Activated T-helper 1 cell treated with anti-CD3 and anti-CD28 coated beads, Interleukin-12 subunit alpha, Interleukin-12 subunit beta, Interleukin-2, Interleukin-4 antibody, amounts not matched to agents 30 ng/mL and 10 ng/mL and 1 ng/mL, durations not matched to agents 14 hours and 24 hours and 36 hours (primary cell): ENCODE data around the gene EXTL2. TPM values are rescaled to one million over a fixed set of nuclear protein-coding genes. Genes with fewer than 3 reads are reported as not detected.
"Not testable (repeated sequence)": the region's sequence is repeated elsewhere in the genome, so short reads cannot be mapped to it uniquely, and the experiment has no call there.

Experiments
- DNase-seq: peaks from one replicate; pipeline ENCODE4 v3.0.0; 2021; ENCODE audit warnings: low spot score
- H3K27ac Mint-ChIP-seq: one replicate; pipeline ENCODE4 v1.8.0; 2021; ENCODE audit warnings: mild to moderate bottlenecking, mixed read lengths
- H3K27me3 Mint-ChIP-seq: one replicate; pipeline ENCODE4 v1.8.0; 2022; ENCODE audit warnings: mild to moderate bottlenecking, moderate library complexity, mixed read lengths; ENCODE audit not compliant: insufficient read depth
- H3K36me3 Mint-ChIP-seq: one replicate; pipeline ENCODE4 v1.8.0; 2021; ENCODE audit warnings: low read depth, mixed read lengths
- H3K4me1 Mint-ChIP-seq: one replicate; pipeline ENCODE4 v1.8.0; 2021; ENCODE audit warnings: low read depth, mixed read lengths
- H3K4me3 Mint-ChIP-seq: one replicate; pipeline ENCODE4 v1.8.0; 2021; ENCODE audit warnings: mild to moderate bottlenecking, moderate library complexity, mixed read lengths
- H3K9me3 Mint-ChIP-seq: one replicate; pipeline ENCODE4 v1.8.0; 2021; ENCODE audit warnings: mixed read lengths
- intact Hi-C: fragments of 100-400 bp; cut with micrococcal nuclease; formaldehyde crosslinking; loops from one replicate; pipeline ENCODE4 v1.15.1; 2024
- total RNA-seq: library from RNA; stranded (reverse); gene quantifications from 2 replicates; pipeline ENCODE4 v1.2.3, GENCODE V29; 2022

EXTL2 gene
- total RNA-seq, 1 donor from 2014 or later: 2.6 TPM

DNA sequence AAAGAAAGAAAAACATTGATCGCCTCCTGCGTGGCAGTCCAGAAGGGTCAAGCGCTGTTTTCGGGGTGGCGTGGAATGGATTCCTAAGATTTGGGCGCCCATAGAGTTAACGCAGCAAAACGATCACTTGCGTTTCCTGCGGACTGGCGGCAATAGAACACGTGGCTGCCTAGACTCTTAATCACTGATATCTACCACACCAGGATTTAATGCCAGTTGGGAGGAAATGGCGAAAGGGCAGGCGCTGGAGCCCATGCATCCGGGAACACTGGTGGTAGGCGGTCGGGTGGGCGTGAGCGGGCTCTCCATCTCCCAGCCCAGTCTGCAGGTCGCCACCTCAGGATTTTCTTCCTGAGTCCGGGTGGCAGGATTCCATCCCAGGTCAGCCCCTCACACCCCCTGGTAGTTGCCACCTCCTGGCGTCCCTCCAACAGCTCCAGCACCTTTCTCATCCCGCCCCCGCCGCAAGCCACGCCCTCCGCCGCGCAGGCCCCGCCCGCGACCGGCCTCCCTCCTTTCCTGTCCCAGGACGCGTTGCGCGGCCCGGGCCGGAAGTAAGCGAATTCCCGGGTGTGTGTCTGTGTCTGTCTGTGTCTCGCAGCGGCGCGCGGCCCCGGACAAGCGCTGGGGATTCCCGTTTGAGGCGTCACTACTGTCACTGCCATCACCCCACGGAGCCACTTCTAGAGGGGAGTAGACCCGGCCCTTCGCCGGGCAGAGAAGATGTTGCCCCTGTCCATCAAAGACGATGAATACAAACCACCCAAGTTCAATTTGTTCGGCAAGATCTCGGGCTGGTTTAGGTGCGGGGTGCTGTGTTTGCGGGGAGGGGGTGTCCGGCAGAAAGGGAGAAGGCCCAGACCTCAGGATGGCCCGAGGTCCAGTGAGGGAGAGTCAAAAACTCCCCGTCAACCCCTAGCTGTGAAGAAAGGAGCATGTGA lies 1.2 kb upstream of the EXTL2 start, which contains the start of gene SLC30A7:
SLC30A7 (plus strand) TSS at position 551 of the 941 bp plus-strand sequence; CDS start at position 724, 173 bp downstream.
- H3K27me3 Mint-ChIP-seq: no peaks in the 10 kb centered on the region
- peaks cover 64% of the 10 kb centered on the region for H3K4me1 Mint-ChIP-seq
- peaks cover 34% of the 10 kb centered on the region for H3K36me3 Mint-ChIP-seq
- peak within 1 kb of the TSS; percentile 96 for H3K27ac Mint-ChIP-seq
- peaks cover 6% of the 10 kb centered on the region for H3K9me3 Mint-ChIP-seq
- intact Hi-C loops: loop anchor here (1.0 to 10.0 kb wide), 12 partner anchors 25 to 921 kb away; partner anchors contain the start of genes DBT, DPH5 and TRMT13
- DNase-seq: peak; percentile 95
- peak within 1 kb of the TSS; percentile 93 for H3K4me3 Mint-ChIP-seq

DNA sequence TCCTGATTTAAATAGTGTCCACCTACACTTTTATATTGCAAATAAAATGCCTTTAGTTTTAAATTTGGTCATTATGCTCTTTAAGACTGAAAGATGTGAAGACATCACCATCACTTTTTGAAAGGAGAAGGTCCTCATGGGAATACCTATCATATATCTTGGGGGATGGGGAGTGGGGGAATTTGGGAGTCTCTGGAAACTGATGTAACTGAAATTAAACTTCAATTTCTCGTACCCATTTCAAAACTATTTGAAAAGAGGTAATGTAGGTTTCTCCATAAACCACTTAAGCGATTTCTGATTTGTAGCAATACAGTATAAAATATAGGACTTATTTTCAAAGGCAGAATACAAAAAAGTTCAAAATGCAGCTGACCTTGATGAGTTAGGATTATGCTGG lies 924 bp downstream of the EXTL2 start:
- H3K9me3 Mint-ChIP-seq: peaks cover 25% of the 10 kb centered on the region

DNA sequence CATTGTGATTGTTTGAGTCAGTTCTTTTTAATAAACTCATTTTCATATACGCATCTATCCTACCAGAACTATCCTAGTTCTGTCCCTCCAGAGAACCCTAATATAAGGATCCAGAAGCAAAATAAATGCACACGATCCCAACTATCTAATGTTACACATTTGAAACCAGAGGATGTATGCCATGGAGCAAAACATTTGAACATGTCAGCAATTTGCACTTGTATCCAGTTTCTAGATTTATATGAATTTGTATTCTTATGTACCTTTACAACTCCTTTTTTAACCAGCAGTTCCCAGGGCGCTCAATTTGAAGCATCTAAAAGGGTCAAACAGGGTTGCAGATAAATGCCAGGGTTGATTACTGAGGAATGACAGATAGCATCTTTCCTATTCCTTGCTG lies 2.1 kb downstream of the EXTL2 start:
- Mint-ChIP-seq H3K4me1 (peaks cover 37% of the 10 kb centered on the region), H3K9me3 (peaks cover 33% of the 10 kb centered on the region), H3K27me3 (no peaks in the 10 kb centered on the region), H3K27ac (no peak overlapping the region), H3K4me3 (no peak overlapping the region), H3K36me3 (peaks cover 22% of the 10 kb centered on the region)
- intact Hi-C loops: loop anchor here (10.0 kb wide), 1 partner anchor 918 kb away; no protein-coding TSS in a partner anchor
- DNase-seq: no peak

More for the DNA sequence above, 924 bp downstream of the EXTL2 start:
- Mint-ChIP-seq H3K27ac (no peak overlapping the region), H3K36me3 (peaks cover 24% of the 10 kb centered on the region), H3K4me3 (peak overlapping the region; percentile 61), H3K4me1 (peaks cover 49% of the 10 kb centered on the region), H3K27me3 (no peaks in the 10 kb centered on the region)
- DNase-seq: no peak
- intact Hi-C loops: loop anchor here (2.0 to 10.0 kb wide), 2 partner anchors 855 to 919 kb away; a partner anchor contains a TSS

DNA sequence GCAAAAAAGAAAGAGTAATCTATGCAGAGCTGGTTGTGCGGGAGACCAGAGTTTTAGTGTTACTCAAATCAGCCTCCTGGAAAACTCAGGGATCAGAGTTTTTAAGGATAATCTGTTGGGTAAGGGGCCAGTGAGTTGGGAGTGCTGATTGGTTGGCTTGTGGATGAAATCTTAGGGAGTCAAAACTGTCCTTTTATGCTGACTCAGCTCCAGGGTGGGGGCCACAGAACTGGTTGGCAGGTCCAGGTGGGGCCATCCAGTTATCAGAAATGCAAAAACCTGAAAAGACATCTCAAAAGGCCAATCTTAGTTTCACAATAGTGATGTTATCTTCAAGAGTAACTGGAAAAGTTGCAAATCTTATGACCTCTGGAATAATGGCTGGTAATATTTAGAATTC lies 3.3 kb downstream of the EXTL2 start:
- Mint-ChIP-seq H3K27me3 (no peaks in the 10 kb centered on the region), H3K4me3 (no peak overlapping the region), H3K4me1 (peaks cover 27% of the 10 kb centered on the region), H3K9me3 (peaks cover 33% of the 10 kb centered on the region), H3K27ac (no peak overlapping the region), H3K36me3 (peaks cover 20% of the 10 kb centered on the region)
- no peak for DNase-seq
- intact Hi-C loops: loop anchor here (10.0 kb wide), 1 partner anchor 917 kb away; no protein-coding TSS in a partner anchor

DNA sequence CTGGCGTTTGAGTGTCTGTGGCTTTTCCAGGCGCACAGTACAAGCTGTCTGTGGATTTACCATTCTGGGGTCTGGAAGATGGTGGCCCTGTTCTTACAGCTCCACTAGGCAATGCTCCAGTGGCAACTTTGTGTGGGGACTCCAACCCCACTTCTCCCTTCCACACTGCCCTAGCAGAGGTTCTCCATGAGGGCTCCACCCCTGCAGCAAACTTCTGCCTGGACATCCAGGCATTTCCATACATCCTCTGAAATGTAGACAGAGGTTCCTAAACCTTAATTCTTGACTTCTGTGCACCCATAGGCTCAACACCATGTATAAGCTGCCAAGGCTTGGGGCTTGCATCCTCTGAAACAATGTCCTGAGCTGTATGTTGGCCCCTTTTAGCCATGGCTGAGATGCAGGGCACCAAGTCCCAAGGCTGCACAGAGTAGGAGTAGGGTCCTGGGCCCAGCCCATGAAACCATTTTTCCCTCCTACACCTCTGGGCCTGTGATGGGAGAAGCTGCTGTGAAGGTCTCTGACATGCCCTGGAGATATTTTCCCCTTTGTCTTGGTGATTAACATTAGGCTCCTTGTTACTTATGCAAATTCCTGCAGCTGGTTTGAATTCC lies 4.7 kb downstream of the EXTL2 start:
- H3K9me3 Mint-ChIP-seq: peaks cover 33% of the 10 kb centered on the region
- H3K27ac Mint-ChIP-seq, H3K27me3 Mint-ChIP-seq, DNase-seq, H3K4me3 Mint-ChIP-seq: not testable (repeated sequence)
- H3K4me1 Mint-ChIP-seq: peaks cover 21% of the 10 kb centered on the region
- H3K36me3 Mint-ChIP-seq: peaks cover 17% of the 10 kb centered on the region
- intact Hi-C loops: loop anchor here (10.0 kb wide), 1 partner anchor 915 kb away; no protein-coding TSS in a partner anchor

DNA sequence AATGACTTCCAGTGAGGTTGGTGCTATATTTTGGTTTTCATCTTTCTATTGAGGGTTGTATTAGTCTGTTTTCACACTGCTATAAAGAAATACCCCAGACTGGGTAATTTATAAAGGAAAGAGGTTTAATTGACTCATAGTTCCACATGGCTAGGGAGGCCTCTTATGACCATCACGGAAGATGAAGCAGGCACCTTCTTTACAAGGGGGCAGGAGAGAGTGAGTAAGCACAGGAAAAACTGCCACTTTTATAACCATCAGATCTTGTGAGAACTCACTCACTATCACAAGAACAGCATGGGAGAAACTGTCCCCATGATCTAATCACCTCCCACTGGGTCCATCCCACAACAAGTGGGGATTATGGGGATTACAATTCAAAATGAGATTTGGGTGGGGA lies 5.6 kb downstream of the EXTL2 start:
- H3K4me3 Mint-ChIP-seq, DNase-seq, H3K27me3 Mint-ChIP-seq, intact Hi-C loops, H3K27ac Mint-ChIP-seq: not testable (repeated sequence)
- peaks cover 33% of the 10 kb centered on the region for H3K9me3 Mint-ChIP-seq
- peaks cover 13% of the 10 kb centered on the region for H3K4me1 Mint-ChIP-seq
- H3K36me3 Mint-ChIP-seq: peaks cover 15% of the 10 kb centered on the region

DNA sequence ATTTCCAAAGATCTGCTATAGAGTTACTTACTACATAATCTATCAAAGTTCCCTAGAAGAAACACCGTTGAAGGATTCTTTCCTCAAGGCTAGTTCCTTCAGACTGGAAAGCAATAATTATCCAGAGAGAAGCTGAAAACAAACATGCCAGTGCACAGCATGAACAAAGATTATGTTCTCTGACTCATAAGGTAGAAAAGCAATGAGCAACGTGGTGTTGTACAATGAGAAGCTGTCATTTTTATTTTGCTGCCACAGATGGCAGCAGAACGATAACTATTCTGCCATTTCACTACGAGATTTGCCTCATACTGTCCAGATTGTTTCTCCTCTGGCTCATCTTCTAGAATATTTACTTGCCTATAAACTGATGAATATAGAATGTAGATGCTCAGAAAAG lies 10.7 kb downstream of the EXTL2 start:
- peaks cover 5% of the 10 kb centered on the region for H3K36me3 Mint-ChIP-seq
- DNase-seq: no peak
- H3K4me3 Mint-ChIP-seq: no peak overlapping the region
- H3K9me3 Mint-ChIP-seq: peaks cover 10% of the 10 kb centered on the region
- intact Hi-C loops: no loop called here
- peaks cover 3% of the 10 kb centered on the region for H3K27me3 Mint-ChIP-seq
- H3K4me1 Mint-ChIP-seq: no peaks in the 10 kb centered on the region
- no peak overlapping the region for H3K27ac Mint-ChIP-seq

DNA sequence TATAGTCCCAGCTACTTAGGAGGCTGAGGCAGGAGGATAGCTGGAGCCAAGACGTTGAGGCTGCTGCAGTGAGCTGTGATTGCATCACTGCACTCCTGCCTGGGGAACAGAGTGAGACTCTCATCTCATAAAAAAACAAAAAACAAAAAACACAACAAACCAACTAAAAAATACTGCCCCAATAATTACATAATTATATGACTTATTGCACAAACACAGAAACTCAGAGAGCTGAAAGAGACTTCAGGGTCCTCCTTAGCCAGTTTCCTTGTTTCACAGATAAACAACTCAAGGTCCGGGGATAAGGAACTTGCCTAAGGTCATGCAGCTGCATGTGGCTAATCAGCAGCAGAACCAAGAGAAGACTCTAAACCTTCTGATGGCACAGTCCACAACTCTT lies 11.9 kb downstream of the EXTL2 start:
- DNase-seq: no peak
- no peaks in the 10 kb centered on the region for H3K9me3 Mint-ChIP-seq
- no peak overlapping the region for H3K27ac Mint-ChIP-seq
- intact Hi-C loops: no loop called here
- no peaks in the 10 kb centered on the region for H3K4me1 Mint-ChIP-seq
- H3K4me3 Mint-ChIP-seq: no peak overlapping the region
- H3K36me3 Mint-ChIP-seq: no peaks in the 10 kb centered on the region
- H3K27me3 Mint-ChIP-seq: peaks cover 3% of the 10 kb centered on the region

DNA sequence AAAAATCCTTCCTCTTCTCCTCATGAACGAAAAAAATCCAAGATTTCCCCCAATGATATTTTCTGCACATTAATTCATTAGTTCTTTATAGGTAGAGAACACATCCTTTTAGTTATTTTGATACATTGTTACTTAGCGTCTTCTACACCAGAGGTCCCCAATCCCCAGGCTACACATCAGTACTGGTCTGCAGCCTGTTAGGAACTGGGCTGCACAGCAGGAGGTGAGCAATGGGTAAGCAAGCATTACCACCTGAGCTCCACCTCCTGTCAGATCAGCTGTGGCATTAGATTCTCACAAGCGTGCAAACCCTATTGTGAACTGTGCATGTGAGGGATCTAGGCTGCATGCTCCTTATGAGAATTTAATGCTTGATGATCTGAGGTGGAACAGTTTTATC lies 13.0 kb downstream of the EXTL2 start:
- intact Hi-C loops: no loop called here
- Mint-ChIP-seq H3K9me3 (no peaks in the 10 kb centered on the region), H3K4me1 (no peaks in the 10 kb centered on the region), H3K36me3 (no peaks in the 10 kb centered on the region), H3K4me3 (no peak overlapping the region), H3K27ac (no peak overlapping the region), H3K27me3 (peaks cover 3% of the 10 kb centered on the region)
- DNase-seq: no peak

DNA sequence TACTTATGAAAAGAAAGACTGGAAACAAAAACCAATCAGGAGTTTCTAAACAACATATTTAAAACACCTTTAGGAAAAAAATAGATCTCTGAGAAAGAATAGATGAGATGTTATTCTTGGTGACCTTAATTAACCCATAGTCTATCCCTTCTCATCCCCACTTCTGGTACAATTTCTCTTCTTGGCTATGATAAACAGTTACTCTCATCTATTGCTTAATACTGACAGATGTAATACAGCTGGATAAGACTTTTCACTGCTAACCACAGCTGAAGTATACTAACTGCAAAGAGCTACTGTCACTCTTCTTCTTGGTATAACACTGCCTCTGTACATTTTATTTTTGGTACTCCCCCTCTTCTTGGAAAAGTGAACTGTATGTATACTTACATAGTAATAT lies 15.2 kb downstream of the EXTL2 start:
- intact Hi-C loops: no loop called here
- DNase-seq: no peak
- no peaks in the 10 kb centered on the region for H3K9me3 Mint-ChIP-seq
- no peak overlapping the region for H3K4me3 Mint-ChIP-seq
- H3K36me3 Mint-ChIP-seq: no peaks in the 10 kb centered on the region
- H3K4me1 Mint-ChIP-seq: no peaks in the 10 kb centered on the region
- peaks cover 7% of the 10 kb centered on the region for H3K27me3 Mint-ChIP-seq
- H3K27ac Mint-ChIP-seq: no peak overlapping the region

DNA sequence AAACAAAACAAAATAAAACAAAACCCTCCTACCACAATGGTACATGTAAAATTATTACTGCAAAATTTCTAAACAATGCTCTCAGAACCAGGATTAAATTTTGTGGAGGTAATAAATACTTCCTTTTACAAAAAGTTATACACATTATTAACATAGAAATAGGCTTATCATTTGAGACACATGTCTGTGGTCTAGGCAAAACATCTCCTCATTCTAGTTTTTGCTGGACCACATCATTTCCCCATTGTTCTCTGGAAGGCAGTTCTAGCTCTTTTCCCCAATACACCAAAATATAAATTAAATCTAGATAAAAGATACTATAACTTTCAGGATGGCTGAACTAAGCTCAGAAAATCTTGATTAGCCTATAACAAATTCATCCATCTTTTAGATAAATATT lies 18.4 kb downstream of the EXTL2 start:
- intact Hi-C loops: no loop called here
- H3K36me3 Mint-ChIP-seq: no peaks in the 10 kb centered on the region

DNA sequence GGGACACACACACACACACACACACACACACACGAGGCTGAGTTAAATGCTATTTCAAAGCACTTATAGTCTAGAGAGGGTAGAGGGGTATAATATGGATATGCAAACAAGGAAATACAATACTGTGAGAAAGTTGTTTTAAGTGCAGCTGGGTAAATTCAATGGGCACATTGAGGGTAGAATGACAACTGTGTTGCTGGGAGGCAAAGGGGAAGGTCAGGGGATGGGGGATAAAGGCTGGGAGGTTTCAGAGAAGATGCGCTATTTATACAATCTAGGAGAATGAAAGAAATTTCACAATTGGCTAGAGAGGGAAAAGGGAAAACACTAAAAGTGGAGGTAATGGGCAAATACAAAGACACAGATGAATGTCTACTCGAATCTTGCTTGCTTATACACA lies 19.4 kb downstream of the EXTL2 start:
- H3K27ac Mint-ChIP-seq: no peak overlapping the region
- no peaks in the 10 kb centered on the region for H3K36me3 Mint-ChIP-seq
- peaks cover 4% of the 10 kb centered on the region for H3K27me3 Mint-ChIP-seq
- H3K4me3 Mint-ChIP-seq: no peak overlapping the region
- DNase-seq: no peak
- intact Hi-C loops: no loop called here
- no peaks in the 10 kb centered on the region for H3K9me3 Mint-ChIP-seq
- no peaks in the 10 kb centered on the region for H3K4me1 Mint-ChIP-seq

More for the DNA sequence above, 18.4 kb downstream of the EXTL2 start:
- no peak for DNase-seq
- H3K4me1 Mint-ChIP-seq: no peaks in the 10 kb centered on the region
- no peaks in the 10 kb centered on the region for H3K9me3 Mint-ChIP-seq
- no peak overlapping the region for H3K4me3 Mint-ChIP-seq
- no peak overlapping the region for H3K27ac Mint-ChIP-seq
- H3K27me3 Mint-ChIP-seq: peaks cover 4% of the 10 kb centered on the region

DNA sequence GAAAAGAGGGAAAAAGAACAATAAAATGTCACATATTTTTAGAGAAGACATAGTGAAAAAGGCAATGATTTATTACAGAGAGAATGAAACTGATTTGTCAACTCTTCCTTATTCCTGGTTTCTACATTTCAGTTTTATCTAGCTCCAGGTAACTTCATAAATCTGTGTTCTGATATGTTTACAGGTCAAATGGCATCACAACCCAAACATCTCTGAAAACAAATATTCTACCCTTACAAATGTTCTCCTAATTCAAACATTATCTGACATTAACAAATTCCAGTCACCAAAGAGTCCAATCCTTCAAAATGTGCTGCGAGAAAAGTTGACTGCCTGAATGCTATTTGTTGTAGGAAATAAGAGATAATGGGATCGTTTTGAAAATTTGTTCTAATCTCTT lies 20.2 kb downstream of the EXTL2 start:
- DNase-seq: no peak
- Mint-ChIP-seq H3K27me3 (peaks cover 4% of the 10 kb centered on the region), H3K9me3 (no peaks in the 10 kb centered on the region), H3K4me3 (no peak overlapping the region), H3K36me3 (no peaks in the 10 kb centered on the region), H3K4me1 (no peaks in the 10 kb centered on the region), H3K27ac (no peak overlapping the region)
- intact Hi-C loops: no loop called here
